ENCODE data around the gene PTPN7.
"Not testable (repeated sequence)": the region's sequence is repeated elsewhere in the genome, so short reads cannot be mapped to it uniquely, and the experiment has no call there.

PTPN7 gene

GRCh38 chr1:202144402-202145067 is 15.9 kb downstream of the PTPN7 start, which contains the start of gene ARL8A:
Gene ARL8A (minus strand): TSS chr1:202144737. CDS start chr1:202144572, 165 bp downstream.
- peaks cover 25% of the 10 kb centered on the region; the same call in 1 of the 2 replicates for H3K36me3 ChIP-seq (ENCODE audit: insufficient read depth, low read length)
- H3K79me2 ChIP-seq (ENCODE audit: insufficient read depth, low read length): peaks cover 41% of the 10 kb centered on the region

GRCh38 chr1:202143768-202144401 is 16.5 kb downstream of the PTPN7 start:
- Histone ChIP-seq H3K27me3 (ENCODE audit: insufficient read depth, low read length, poor library complexity, severe bottlenecking) (no peaks in the 10 kb centered on the region), H3K4me1 (ENCODE audit: insufficient read depth, low read length, poor library complexity, severe bottlenecking) (peaks cover 20% of the 10 kb centered on the region), H3K9ac (ENCODE audit: low read depth, low read length, poor library complexity, severe bottlenecking) (peak overlapping the region; percentile 76), H2AFZ (ENCODE audit: low read length) (peak overlapping the region; percentile 9; the same call in 1 of the 2 replicates), H3K36me3 (ENCODE audit: insufficient read depth, low read length) (peaks cover 21% of the 10 kb centered on the region; the same call in 1 of the 2 replicates), H3K4me2 (ENCODE audit: low read depth, low read length, poor library complexity, severe bottlenecking) (peak overlapping the region; percentile 85), H3K9me2 (replicated peaks; ENCODE audit: low read depth, low read length) (no peaks in the 10 kb centered on the region), H4K20me1 (ENCODE audit: insufficient read depth, low read length, poor library complexity, severe bottlenecking) (peaks cover 34% of the 10 kb centered on the region), H3K79me2 (ENCODE audit: insufficient read depth, low read length) (peaks cover 41% of the 10 kb centered on the region), H3K9me3 (ENCODE audit: insufficient read depth, low read depth, low read length) (no peaks in the 10 kb centered on the region), H3K4me3 (ENCODE audit: low read length, poor library complexity, severe bottlenecking) (peak overlapping the region; percentile 78), H3F3A (ENCODE audit: low read depth) (peaks cover 19% of the 10 kb centered on the region)
- TF ChIP-seq CTCF (conservative IDR thresholded peaks at IDR 0.05; ENCODE audit: low read length): no peak
- no peak for TF ChIP-seq EZH2phosphoT487 (IDR thresholded peaks at IDR 0.05; ENCODE audit: borderline replicate concordance)

More at GRCh38 chr1:202144402-202145067, 15.9 kb downstream of the PTPN7 start, which contains the start of gene ARL8A:
- Histone ChIP-seq H3K9me2 (replicated peaks; ENCODE audit: low read depth, low read length) (no peaks in the 10 kb centered on the region), H3K27me3 (ENCODE audit: insufficient read depth, low read length, poor library complexity, severe bottlenecking) (no peaks in the 10 kb centered on the region), H3K4me1 (ENCODE audit: insufficient read depth, low read length, poor library complexity, severe bottlenecking) (peaks cover 20% of the 10 kb centered on the region), H3K4me3 (ENCODE audit: low read length, poor library complexity, severe bottlenecking) (peak within 1 kb of the TSS; percentile 78), H4K20me1 (ENCODE audit: insufficient read depth, low read length, poor library complexity, severe bottlenecking) (peaks cover 40% of the 10 kb centered on the region), H3F3A (ENCODE audit: low read depth) (peaks cover 22% of the 10 kb centered on the region), H3K9me3 (ENCODE audit: insufficient read depth, low read depth, low read length) (no peaks in the 10 kb centered on the region), H3K4me2 (ENCODE audit: low read depth, low read length, poor library complexity, severe bottlenecking) (peak within 1 kb of the TSS; percentile 85), H3K9ac (ENCODE audit: low read depth, low read length, poor library complexity, severe bottlenecking) (peak within 1 kb of the TSS; percentile 76), H2AFZ (ENCODE audit: low read length) (peak within 1 kb of the TSS; percentile 75; the same call in 1 of the 2 replicates)
- TF ChIP-seq CTCF (conservative IDR thresholded peaks at IDR 0.05; ENCODE audit: low read length): no peak
- TF ChIP-seq EZH2phosphoT487 (IDR thresholded peaks at IDR 0.05; ENCODE audit: borderline replicate concordance): no peak

GRCh38 chr1:202143011-202143767 is 17.2 kb downstream of the PTPN7 start:
- no peaks in the 10 kb centered on the region for H3K9me2 ChIP-seq (replicated peaks; ENCODE audit: low read depth, low read length)
- H3K9ac ChIP-seq (ENCODE audit: low read depth, low read length, poor library complexity, severe bottlenecking): peak overlapping the region; percentile 76
- H3K36me3 ChIP-seq (ENCODE audit: insufficient read depth, low read length): peaks cover 15% of the 10 kb centered on the region; the same call in 1 of the 2 replicates
- H3K4me1 ChIP-seq (ENCODE audit: insufficient read depth, low read length, poor library complexity, severe bottlenecking): peaks cover 23% of the 10 kb centered on the region
- H3F3A ChIP-seq (ENCODE audit: low read depth): peaks cover 19% of the 10 kb centered on the region
- H4K20me1 ChIP-seq (ENCODE audit: insufficient read depth, low read length, poor library complexity, severe bottlenecking): peaks cover 34% of the 10 kb centered on the region
- H3K4me3 ChIP-seq (ENCODE audit: low read length, poor library complexity, severe bottlenecking): peak overlapping the region; percentile 78
- H3K27me3 ChIP-seq (ENCODE audit: insufficient read depth, low read length, poor library complexity, severe bottlenecking): no peaks in the 10 kb centered on the region
- no peaks in the 10 kb centered on the region for H3K9me3 ChIP-seq (ENCODE audit: insufficient read depth, low read depth, low read length)
- H3K79me2 ChIP-seq (ENCODE audit: insufficient read depth, low read length): peaks cover 47% of the 10 kb centered on the region
- 0 out of 2 replicates have a peak overlapping the region, but pooled peaks have one; percentile 9 for H2AFZ ChIP-seq (ENCODE audit: low read length)
- peak overlapping the region; percentile 85 for H3K4me2 ChIP-seq (ENCODE audit: low read depth, low read length, poor library complexity, severe bottlenecking)
- no peak for TF ChIP-seq CTCF (conservative IDR thresholded peaks at IDR 0.05; ENCODE audit: low read length)
- no peak for TF ChIP-seq EZH2phosphoT487 (IDR thresholded peaks at IDR 0.05; ENCODE audit: borderline replicate concordance)

GRCh38 chr1:202141468-202141867 is 18.9 kb downstream of the PTPN7 start:
- peaks cover 26% of the 10 kb centered on the region for H4K20me1 ChIP-seq (ENCODE audit: insufficient read depth, low read length, poor library complexity, severe bottlenecking)

More at GRCh38 chr1:202141468-202141867, 18.9 kb downstream of the PTPN7 start:
- not testable (repeated sequence) for H3K27me3 ChIP-seq (ENCODE audit: insufficient read depth, low read length, poor library complexity, severe bottlenecking); H2AFZ ChIP-seq (ENCODE audit: low read length); H3K4me3 ChIP-seq (ENCODE audit: low read length, poor library complexity, severe bottlenecking); H3K9me3 ChIP-seq (ENCODE audit: insufficient read depth, low read depth, low read length); H3F3A ChIP-seq (ENCODE audit: low read depth); H3K9ac ChIP-seq (ENCODE audit: low read depth, low read length, poor library complexity, severe bottlenecking); H3K36me3 ChIP-seq (ENCODE audit: insufficient read depth, low read length); H3K4me2 ChIP-seq (ENCODE audit: low read depth, low read length, poor library complexity, severe bottlenecking); H3K9me2 ChIP-seq (replicated peaks; ENCODE audit: low read depth, low read length)
- peaks cover 48% of the 10 kb centered on the region for H3K79me2 ChIP-seq (ENCODE audit: insufficient read depth, low read length)
- peaks cover 23% of the 10 kb centered on the region for H3K4me1 ChIP-seq (ENCODE audit: insufficient read depth, low read length, poor library complexity, severe bottlenecking)
